Central memory CD4-positive, alpha-beta T cell (primary cell): ENCODE data around the gene RBM19.
"Not testable (repeated sequence)": the region's sequence is repeated elsewhere in the genome, so short reads cannot be mapped to it uniquely, and the experiment has no call there.

Experiments
- DNase-seq: peaks from one replicate; pipeline ENCODE4 v3.0.0; 2022

RBM19 gene

DNA sequence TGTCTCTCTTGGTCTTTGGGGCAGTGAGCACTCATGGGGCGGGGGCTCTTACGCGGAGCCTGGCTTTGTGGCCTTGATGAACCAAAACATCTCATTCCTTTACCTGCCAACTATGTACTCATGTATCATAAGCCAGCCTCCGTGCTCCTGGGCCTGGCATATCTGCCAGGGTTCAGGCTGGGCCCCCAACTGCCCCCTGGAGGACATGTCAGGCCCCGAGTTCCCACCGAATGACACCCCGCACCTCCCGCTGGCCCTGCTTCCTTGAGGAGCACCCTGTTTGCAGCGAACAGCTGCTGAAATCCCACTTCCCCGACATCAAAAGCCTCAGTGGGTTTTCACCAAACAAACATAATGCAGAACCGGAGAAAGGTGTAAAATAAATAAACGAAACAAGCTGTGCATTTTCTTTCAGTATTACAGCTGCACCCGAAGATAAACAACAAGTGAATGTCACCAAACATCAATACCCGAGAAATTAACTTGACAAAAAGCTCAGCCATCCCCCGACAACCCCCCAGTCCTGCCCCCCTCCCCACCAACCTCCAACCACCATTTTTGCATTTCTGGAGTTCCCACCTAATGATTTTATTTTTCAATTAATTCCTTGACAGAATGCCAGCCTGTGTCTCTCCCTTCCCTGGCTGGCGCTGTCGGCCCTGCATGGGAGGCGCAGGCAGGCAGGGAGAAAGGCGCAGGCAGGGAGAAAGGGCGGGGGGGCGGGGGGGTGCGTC lies 139.2 kb downstream of the RBM19 start:
- no peak for DNase-seq

DNA sequence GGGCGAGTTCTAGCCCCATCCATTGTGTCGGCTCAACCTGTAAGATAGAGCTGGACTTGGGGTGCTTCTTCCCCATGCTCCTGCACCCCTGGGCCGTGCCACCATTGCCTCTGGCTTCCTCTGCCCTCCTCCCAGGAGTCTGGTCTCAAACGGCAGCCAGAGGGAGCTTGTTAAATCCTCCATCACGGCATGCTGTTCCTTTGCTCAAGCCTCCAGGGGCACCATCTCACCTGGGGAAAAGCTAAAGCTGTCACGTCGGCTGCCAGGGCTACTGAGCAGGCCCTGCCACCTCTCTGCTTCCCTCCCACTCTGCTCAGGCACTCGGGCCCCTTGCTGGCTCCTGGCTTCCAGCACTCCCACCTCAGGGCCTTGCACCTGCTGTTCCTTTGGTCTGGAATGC lies 140.4 kb downstream of the RBM19 start:
- no peak for DNase-seq

DNA sequence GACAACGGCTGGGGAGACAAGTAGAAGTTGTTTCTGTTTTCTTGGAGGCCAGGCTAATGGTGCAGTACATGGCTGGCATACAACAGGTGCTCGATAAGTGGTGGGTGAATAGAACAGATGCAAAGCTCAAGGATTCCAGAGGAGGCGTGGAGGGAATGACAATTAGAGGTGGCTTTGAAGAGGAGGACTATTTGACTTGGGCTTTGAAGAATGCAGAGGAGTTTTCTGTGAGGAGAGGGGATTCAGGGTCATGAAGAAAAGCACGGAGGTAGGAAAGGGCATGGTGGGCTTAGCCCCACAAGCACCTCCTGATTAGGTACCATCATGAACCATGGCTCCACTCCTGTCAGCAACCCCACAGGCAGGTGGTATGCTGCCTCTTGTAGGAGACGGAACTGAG lies 142.3 kb downstream of the RBM19 start:
- DNase-seq = no peak

DNA sequence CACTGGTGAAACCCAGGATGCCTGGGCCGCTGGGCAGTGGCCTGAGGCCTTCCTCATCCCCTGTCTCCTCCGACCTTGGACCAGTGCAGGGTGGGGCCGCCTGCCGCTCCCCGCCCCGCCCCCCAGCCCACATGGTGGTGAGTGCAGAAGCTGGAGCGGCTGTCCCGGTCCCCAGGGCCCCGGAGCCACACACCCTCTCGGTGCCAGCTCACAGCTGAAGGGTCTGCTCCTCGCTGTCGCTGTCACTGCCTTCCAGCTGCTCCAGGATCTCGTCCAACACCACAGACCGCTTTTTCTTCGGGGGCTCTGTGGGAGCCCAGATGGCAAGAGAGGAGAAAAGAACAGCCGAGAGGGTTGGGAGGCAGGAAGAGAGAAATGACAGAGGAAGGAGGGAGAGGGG lies 143.1 kb downstream of the RBM19 start:
- no peak for DNase-seq

DNA sequence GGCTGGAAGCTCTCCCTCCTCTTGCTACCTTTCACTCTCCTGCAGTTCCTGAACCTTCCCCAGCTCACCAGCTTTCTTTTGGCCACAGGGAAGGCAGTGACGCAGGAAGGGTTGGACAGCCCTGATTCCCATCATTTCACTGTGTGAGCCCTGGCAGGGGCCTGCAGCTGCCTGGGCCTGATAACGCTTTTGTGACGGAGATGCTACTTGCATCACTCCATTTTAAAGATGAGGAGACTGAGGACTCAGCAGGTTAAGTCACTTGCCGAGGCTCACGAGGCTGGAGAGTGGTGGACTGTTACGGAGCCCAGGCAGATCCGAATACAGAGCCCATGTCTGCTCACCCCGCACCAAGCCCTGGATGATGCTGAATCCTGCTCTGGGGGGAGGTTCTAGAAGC lies 145.3 kb downstream of the RBM19 start:
- DNase-seq = no peak

DNA sequence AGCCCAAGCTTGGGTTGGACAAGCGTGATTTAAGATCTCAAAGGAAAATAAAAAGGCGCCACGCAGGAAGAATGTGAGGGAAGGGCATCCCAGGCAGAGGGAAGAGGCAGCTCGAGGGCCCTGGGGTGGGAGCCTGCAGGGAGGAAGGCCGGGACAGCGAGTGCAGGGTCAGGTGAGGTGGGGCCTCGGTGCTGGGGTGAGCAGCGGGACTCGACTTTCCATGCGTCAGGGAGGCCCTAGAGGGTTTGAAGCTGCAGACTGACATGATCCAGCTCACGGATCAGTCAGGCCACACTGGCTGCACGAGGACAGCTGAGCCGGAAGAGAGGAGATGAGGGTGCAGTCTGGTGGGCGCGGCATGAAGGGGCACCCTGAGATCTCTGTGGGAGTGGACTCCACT lies 145.8 kb downstream of the RBM19 start:
- no peak for DNase-seq

DNA sequence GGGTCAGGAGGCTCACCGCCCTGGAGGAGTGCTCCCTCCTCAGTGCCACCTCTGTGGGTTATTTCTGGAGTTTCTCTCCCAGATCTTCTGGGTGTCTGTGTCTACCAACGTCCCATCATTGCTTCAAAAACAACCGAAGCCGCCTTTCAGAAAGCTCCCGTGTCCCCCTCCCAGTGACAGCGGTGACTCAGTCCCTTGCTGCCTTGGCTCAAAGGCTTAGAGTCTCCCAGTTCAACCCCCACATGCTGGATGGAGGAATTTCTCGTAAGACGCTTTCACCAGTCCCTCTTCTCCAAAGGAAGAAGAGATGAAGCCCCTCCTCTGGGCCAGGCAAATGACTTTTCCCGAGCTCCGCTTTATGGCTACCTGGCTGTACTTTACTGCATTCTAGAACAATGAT lies 146.6 kb downstream of the RBM19 start:
- no peak for DNase-seq

DNA sequence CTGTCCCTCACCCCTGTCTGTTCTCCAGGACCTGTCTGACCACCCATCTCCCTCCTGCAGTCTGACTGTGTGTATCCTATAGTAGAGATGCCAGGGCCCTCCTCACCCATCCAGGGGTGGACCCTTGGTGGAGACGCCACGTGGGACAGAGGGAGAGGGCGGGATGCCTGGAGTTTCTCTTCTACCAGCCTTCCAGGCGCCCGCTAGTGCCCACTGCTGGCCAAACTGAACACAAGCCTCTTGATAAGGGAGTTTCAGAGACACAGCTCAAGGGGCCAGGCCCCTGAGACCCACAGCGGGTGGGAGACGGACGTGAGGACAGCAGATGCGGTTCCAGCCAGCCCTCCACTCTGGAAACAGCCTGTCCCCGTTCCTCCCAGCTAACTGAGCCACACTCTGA lies 147.3 kb downstream of the RBM19 start:
- no peak for DNase-seq

DNA sequence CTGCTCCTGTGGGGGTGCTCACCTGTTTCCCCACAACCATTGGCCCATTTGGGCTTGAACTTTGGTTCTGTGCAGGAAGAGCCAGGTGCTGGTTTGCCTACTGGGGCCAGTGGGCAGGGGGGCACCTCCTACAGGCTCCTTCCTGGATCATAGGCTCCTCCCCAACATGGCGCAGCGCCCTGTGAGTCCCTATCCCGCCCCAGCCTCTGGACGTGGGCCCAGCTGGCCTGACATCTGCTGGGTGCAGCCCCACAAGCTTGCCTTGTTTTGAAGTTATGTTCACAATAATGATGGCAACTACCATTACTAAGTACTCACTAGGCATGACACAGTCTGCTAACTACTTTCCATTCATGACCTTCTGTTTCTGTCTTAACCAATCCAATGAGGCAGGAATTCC lies 147.8 kb downstream of the RBM19 start:
- no peak for DNase-seq

DNA sequence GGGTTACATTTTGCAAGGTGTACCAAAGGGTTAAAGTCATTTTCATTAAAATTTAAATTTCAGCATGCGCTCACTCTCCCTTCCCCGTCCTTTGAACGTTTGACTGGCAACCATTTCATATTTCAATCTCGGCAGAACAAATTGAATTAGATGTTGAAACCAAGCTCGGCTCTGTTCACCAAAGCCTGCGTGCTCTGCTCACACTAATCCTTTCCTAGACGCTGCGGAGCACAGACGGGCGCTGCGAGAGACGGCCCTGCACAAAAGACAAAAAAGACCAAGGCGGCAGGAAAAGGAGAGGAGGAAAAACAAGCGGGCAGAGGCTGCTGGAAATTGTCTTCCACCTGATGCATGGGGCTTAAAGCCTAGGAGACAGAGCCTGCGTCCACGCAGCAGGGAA lies 149.3 kb downstream of the RBM19 start:
- no peak for DNase-seq

DNA sequence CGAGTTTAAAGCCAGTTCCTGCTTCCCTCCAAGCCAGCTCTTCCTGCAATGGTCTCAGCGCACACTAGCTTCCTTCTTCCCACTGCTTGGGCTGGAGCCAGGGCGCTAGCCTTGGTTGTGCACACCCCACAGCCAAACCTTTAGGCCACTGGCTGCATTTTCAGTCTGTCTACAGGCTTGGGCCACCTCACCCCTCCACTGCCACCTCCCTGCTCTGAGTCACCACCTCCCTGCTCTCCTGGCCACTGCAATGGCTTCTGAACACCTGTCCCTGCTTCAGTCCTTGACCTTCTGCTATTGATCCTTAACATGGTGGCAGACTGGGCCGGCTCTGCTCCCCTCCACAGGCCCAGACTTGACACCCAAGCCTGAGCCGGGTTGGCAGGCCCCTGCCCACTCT lies 151.1 kb downstream of the RBM19 start:
- DNase-seq = no peak

DNA sequence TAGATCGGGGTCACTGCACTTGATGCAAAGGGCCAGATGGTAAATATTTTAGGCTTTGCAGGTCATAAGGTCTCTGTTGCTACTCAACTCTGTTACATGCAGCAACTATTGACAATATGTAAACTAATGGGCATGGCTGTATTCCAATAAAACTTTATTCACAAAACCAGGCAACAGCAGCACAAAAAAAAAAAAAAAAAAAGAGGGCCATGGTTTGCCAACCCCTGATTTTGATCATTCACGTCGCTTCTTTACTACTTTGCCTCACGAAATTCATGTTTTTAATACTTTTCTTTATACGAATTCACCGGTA lies 152.9 kb downstream of the RBM19 start:
- DNase-seq = no peak

DNA sequence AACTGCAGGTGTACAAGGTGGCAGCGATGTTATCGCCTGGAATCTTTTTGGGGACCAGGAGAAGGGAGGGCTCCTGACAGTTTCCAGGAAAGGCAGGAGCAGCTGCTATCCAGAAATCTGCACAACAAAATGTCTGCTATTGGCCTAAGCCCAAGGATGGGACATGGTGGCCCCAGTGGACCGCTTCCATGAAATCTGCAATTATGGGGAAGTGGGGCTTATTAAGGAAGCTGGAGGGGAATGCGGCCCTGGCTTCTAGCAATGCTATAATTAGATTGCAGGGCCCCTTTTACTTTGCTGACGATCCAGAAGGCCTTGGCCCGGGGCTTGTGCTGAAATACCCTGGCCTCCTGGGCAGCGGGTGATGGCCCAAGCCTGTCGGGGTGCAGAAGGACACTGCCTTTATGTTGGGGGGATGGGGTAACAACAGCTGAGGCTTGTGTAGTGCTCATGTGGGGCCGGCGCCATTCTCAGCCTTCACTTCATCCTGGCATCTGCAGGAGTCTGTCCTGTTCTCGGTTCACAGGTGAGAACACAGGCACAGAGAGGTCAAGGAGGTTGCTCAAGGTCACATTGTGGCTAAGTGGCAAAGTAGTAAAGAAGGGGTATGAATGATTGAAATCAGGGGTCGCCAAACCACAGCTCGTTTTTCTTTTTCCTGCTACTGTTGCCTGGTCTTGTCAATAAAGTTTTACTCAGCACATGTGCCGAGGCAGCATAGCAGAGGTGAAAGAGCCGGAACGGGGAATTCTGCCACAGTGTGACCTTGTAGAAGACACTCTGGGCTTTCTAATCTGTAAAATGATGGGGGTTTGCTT lies 153.5 kb downstream of the RBM19 start:
- DNase-seq = no peak

DNA sequence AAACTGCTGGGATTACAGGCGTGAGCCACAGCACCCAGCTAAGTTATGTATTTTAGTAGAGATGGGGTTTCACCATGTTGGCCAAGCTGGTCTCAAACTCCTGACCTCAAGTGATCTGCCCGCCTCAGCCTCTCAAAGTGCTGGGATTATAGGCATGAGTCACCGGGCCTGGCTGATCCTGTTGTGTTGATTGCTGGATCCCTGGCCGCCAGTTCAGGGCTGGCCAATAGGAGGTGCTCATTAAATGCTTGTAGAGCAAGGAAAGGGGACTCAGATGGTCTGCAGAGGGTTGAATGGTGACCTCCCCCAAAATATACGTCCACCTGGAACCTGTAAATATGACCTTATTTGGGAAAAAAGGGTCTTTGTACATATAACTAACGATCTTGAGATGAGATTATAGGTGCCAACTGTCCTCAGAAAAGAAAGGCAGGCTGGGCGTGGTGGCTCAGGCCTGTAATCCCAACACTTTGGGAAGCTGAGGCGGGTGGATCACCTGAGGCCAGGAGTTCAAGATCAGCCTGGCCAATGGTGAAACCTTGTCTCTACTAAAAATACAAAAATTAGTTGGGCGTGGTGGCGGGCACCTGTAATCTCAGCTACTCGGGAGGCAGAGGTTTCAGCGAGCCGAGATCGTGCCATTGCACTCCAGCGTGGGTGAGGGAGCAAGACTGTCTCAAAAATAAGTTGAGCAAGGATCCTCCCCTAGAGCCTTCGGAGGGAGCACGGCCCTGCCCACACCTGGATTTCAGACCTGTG lies 156.5 kb downstream of the RBM19 start:
- DNase-seq = not testable (repeated sequence)

DNA sequence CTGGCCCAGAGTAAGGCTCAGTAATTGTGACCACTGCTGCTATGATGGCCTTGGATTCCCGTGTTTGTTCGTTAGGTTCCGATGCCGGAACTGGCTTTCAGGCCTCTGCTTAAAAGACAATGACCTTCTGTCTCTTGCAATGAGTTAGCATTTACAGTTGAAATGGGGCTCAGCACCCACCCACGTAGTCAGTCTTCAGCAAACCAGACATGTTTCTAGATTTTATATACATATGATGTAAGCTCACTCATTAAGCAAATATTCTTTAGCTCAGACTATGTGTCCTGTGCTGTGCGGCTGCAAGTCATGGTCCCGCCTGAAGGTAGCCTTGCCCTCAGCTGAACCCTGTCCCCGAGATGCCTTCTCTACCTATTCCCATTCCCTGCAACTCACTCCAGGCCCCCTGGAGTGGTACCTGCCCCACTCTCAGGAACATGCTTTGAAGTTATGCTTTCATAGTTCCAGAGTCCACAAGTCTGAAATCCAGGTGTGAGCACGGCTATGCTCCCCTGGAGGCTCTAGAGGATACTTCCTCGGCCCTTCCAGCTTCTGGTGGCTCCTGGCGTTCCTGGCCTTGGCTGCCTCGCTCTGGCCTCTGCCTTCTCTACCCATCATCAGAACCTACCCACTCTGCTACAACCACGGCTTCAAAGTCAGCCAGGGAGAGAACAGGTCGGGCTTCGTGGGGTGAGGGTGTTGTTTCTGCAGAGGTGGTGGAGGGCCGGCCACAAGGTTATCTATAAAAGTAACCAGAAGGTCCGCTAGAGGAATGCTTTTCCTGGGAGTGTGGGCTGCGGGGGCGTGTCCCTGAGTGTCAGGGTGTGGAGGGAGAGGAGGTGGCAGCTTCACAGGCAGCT lies 157.8 kb downstream of the RBM19 start:
- DNase-seq = no peak

DNA sequence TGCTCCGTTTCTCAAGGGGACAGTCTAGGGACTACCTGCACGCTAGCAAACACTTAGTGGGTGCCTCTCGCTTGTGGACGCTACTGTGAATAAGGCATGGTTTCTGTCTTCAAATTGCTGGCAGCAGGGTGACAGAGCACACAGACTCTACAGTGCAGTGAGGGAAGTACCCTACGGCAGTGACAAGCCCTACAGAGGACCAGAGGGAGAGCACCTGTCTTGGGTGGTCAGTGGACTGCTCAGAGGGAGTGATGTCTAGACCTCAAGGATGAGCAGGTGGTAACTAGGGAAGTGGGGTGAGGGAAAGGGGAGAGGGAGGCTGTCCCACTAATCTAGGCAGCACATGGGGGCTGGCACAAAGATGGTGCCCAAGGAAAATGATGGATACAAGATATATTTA lies 160.5 kb downstream of the RBM19 start:
- no peak for DNase-seq

DNA sequence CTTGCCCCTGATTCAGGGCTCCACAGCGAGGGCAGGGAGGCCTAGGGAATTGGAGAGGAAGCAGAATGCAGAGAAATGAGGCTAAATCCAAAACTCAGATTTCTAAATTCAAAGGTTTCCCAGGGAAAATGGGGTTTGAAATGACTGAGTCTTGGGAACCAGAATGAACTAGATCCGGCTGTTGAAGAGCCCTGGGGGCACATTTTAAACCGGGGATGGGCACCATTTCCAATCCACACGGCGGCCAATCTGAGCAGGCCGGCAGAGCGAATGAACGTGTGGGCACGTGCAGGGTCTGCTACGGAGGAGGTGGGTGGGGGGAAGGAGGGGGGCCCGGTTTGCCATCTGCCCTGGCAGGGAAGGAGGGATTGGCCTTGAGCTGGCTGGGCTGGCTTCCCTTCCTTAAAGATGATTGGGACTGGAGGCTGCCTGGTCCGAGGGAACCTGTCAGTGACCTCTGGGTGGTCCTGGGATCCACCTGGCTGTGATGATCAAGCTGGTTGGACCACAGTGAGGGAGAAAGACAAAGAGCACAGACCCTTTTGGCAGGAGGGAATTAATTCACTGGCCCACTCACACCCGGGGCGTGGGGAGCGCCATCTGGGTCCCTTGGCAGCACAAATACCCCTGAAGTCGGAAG lies 161.0 kb downstream of the RBM19 start:
- no peak for DNase-seq

DNA sequence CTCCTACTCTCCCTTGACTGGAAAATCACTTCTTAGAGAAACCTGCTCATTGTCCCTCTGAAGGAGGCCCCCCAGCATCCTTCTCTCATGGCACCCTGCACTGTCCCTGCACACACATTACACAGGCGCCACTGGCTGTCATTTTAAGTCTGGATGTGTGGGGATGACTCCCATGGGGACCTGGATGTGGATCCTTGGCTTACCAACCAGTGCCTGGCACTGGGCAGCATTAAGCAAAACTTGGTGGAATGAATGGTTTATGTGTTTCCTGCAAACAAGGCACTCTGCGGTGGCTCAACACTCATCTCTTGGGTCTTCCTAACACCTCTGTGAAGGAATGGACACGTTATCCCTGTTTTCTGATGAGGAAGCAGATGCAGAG lies 162.4 kb downstream of the RBM19 start:
- no peak for DNase-seq

DNA sequence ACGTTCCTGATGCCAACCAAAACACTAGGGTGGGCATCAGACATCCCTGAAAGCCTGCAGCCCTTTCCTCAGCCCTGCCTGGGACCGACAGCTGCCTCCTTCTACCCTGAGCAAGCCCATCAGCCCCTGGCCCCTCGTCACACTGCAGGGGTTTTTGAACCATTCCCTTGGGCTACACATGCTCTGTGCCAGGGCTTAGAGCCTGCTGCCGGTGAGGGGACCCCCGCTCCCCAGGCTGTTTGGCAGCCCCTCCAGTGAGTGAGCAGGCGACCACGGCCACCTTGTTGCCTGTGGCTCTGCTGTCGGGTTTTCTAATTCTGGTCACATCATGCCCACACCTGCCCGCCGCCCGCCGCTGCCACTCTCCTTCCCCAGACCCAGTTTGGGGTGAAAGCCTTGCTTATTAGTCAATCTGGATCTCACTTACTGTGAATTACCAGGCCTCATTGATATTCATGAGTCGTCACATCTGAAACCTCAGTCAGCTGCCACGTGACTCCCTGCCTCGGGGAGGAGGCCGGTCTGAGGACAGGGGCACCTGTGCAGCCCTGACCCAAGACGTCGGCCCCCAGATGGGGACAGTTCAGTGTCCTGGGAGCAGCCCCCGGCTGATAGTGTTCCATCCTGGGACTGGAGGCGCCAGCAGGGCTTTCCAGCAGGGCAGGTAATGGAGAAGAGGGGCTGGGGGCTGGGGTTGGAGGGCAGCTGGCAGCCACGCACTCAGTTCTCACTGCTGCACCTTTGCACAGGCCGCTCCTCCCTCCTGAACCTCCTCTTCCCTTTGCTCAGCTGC lies 163.0 kb downstream of the RBM19 start:
- DNase-seq = no peak

DNA sequence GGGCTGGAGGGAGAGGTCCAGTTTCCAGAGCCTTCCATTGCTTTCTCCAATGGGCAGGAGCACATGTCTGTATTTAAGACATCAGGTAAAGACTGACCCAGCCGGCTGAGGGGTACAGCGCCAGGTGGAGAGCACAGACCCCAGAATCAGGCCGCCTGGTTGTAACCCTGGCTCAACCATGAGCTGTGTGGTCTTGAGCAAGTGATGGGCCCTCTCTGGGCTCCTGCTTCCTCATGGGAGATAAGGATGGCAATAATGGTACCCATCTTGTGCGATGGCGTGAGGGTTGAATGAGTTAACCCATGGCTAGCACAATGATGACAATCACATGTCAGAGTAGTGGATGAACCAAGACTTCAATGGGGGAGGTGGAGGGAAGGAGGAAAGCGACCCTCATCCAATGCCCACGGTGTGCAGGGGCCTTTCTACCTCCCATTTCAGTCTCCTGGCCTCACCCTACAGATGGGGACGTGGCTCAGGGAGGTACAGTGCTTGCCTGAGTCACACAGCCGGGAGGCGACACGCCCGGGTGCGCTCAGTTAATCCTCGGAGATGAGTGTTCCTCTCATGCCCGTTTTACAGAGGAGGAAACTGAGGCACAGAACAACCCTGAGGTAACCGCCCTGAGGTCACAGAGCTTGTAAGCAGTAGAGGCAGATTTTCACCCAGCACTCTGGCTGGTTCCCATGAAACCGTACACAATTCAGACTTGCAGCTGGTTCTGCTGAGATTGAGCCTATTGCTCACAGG lies 163.9 kb downstream of the RBM19 start:
- no peak for DNase-seq

DNA sequence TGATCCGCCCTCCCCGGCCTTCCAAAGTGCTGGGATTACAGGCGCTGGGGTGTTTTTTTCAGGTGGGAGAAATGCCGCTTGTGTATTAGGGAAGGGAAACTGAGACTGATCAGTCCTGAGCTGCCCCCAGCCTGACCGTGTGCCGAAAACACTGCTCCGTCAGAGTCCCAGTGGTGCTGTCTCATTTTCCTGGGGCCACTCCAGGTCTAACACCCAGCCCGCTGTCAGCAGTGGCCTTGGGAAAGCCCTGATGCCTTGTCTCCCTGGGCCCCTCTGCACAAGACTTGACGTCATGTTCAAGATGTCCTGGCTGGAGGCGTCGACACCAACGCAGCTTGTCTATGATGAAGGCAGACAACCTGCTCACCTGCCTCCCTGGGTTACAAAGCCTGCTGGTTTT lies 165.9 kb downstream of the RBM19 start:
- DNase-seq = no peak
